Mesendoderm (in vitro differentiated cells): ENCODE results near the gene LAMA4.

ENCODE experiments used
- DNase-seq: peaks from one replicate; pipeline ENCODE4 v3.0.0; 2013
- H2AK5ac ChIP-seq: 2 replicates; pipeline ENCODE4 v1.6.1; 2013; ENCODE audit warnings: low read length, inconsistent platforms
- H2BK120ac ChIP-seq: 2 replicates; pipeline ENCODE4 v1.6.1; 2013; ENCODE audit warnings: low read depth, mild to moderate bottlenecking, low read length, moderate library complexity, mixed read lengths
- H2BK15ac ChIP-seq: replicated peaks from 2 replicates; pipeline ENCODE4 v1.6.1; 2013; ENCODE audit warnings: low read depth, mild to moderate bottlenecking, moderate library complexity
- H2BK5ac ChIP-seq: 2 replicates; pipeline ENCODE4 v1.6.1; 2013; ENCODE audit warnings: low read length, inconsistent platforms
- H3K18ac ChIP-seq: 2 replicates; pipeline ENCODE4 v1.6.1; 2013; ENCODE audit warnings: mild to moderate bottlenecking, low read length, mixed read lengths
- H3K23ac ChIP-seq: one replicate; pipeline ENCODE4 v1.6.1; 2013; ENCODE audit warnings: low read length
- H3K27ac ChIP-seq: 2 replicates; pipeline ENCODE4 v1.5.1; 2013; ENCODE audit warnings: low read depth, mild to moderate bottlenecking, inconsistent platforms, low read length, moderate library complexity
- H3K27me3 ChIP-seq: 2 replicates; pipeline ENCODE4 v1.6.1; 2013; ENCODE audit warnings: low read length, control low read depth, mild to moderate bottlenecking, inconsistent platforms; ENCODE audit not compliant: insufficient read depth, poor library complexity
- H3K36me3 ChIP-seq: 2 replicates; pipeline ENCODE4 v1.6.1; 2013; ENCODE audit warnings: low read length, inconsistent platforms; ENCODE audit not compliant: control insufficient read depth, insufficient read depth
- H3K4ac ChIP-seq: one replicate; pipeline ENCODE4 v1.6.1; 2013; ENCODE audit warnings: low read depth, mild to moderate bottlenecking, low read length, moderate library complexity
- H3K4me1 ChIP-seq: 2 replicates; pipeline ENCODE4 v1.6.1; 2013; ENCODE audit warnings: low read depth, low read length, inconsistent platforms; ENCODE audit not compliant: control insufficient read depth
- H3K4me2 ChIP-seq: 2 replicates; pipeline ENCODE4 v1.6.1; 2013; ENCODE audit warnings: low read length
- H3K4me3 ChIP-seq: 2 replicates; pipeline ENCODE4 v1.5.1; 2013; ENCODE audit warnings: mild to moderate bottlenecking, low read length
- H3K56ac ChIP-seq: one replicate; pipeline ENCODE4 v1.6.1; 2013; ENCODE audit warnings: low read length
- H3K79me1 ChIP-seq: 2 replicates; pipeline ENCODE4 v1.6.1; 2013; ENCODE audit warnings: low read length, inconsistent platforms
- H3K79me2 ChIP-seq: 2 replicates; pipeline ENCODE4 v1.6.1; 2013; ENCODE audit warnings: mild to moderate bottlenecking, low read length; ENCODE audit not compliant: control insufficient read depth, insufficient read depth
- H3K9ac ChIP-seq: 2 replicates; pipeline ENCODE4 v1.6.1; 2013; ENCODE audit warnings: low read length, inconsistent platforms
- H4K5ac ChIP-seq: one replicate; pipeline ENCODE4 v1.6.1; 2013; ENCODE audit warnings: low read length
- H4K8ac ChIP-seq: one replicate; pipeline ENCODE4 v1.6.1; 2013; ENCODE audit warnings: low read depth, mild to moderate bottlenecking, control low read depth, low read length, moderate library complexity
- WGBS: extraction: QIAGEN DNeasy Blood & Tissue Kit; methylation state at CpG from one replicate; pipeline ENCODE4 v1.1.7; 2013; ENCODE audit warnings: low lambda C conversion rate, missing lambda C conversion rate; ENCODE audit not compliant: insufficient coverage; ENCODE audit errors: extremely low coverage; 5-methylcytosine and 5-hydroxymethylcytosine counted together

LAMA4 gene

GRCh38 chr6:112259337-112259675 is 4.9 kb upstream of the LAMA4 start:
- H3K9ac ChIP-seq = no peak overlapping the region
- WGBS = no CpG with 5 or more reads among the region's 1 CpG
- H3K23ac ChIP-seq = no peak overlapping the region
- no peak overlapping the region for H3K4me2 ChIP-seq
- H3K36me3 ChIP-seq = no peaks in the 10 kb centered on the region
- H4K8ac ChIP-seq = no peak overlapping the region
- H4K5ac ChIP-seq = no peak overlapping the region
- H3K79me1 ChIP-seq = no peaks in the 10 kb centered on the region
- no peak overlapping the region for H3K27ac ChIP-seq
- H2BK15ac ChIP-seq = no peak overlapping the region
- no peak overlapping the region for H3K4ac ChIP-seq
- H3K18ac ChIP-seq = no peak overlapping the region
- no peak overlapping the region for H3K56ac ChIP-seq
- no peaks in the 10 kb centered on the region for H3K79me2 ChIP-seq
- H3K4me3 ChIP-seq = no peak overlapping the region
- peaks cover 5% of the 10 kb centered on the region for H3K4me1 ChIP-seq
- H2BK5ac ChIP-seq = no peak overlapping the region
- no peak overlapping the region for H2BK120ac ChIP-seq
- no peak overlapping the region for H2AK5ac ChIP-seq
- no peaks in the 10 kb centered on the region for H3K27me3 ChIP-seq
- no peak for DNase-seq

GRCh38 chr6:112258642-112259336 is 4.4 kb upstream of the LAMA4 start:
- Histone ChIP-seq H2AK5ac (no peak overlapping the region), H2BK5ac (no peak overlapping the region), H3K4me2 (no peak overlapping the region), H4K8ac (no peak overlapping the region), H2BK15ac (no peak overlapping the region), H2BK120ac (no peak overlapping the region), H3K36me3 (no peaks in the 10 kb centered on the region), H3K23ac (no peak overlapping the region), H3K79me2 (no peaks in the 10 kb centered on the region), H3K9ac (no peak overlapping the region), H3K4me3 (no peak overlapping the region), H4K5ac (no peak overlapping the region), H3K4me1 (peaks cover 5% of the 10 kb centered on the region), H3K27me3 (no peaks in the 10 kb centered on the region), H3K56ac (no peak overlapping the region), H3K18ac (no peak overlapping the region), H3K27ac (no peak overlapping the region), H3K4ac (no peak overlapping the region), H3K79me1 (no peaks in the 10 kb centered on the region)
- WGBS = no CpG with 5 or more reads among the region's 11 CpGs
- no peak for DNase-seq

- H3K4me3 ChIP-seq = no peak overlapping the region
- no peak overlapping the region for H2BK120ac ChIP-seq
- H3K79me2 ChIP-seq = no peaks in the 10 kb centered on the region
- no peak overlapping the region for H2BK5ac ChIP-seq
- no peak overlapping the region for H3K23ac ChIP-seq
- H3K4ac ChIP-seq = no peak overlapping the region
- peaks cover 8% of the 10 kb centered on the region for H3K4me1 ChIP-seq
- no peaks in the 10 kb centered on the region for H3K79me1 ChIP-seq
- no peak overlapping the region for H4K8ac ChIP-seq
- no peak overlapping the region for H2BK15ac ChIP-seq
- DNase-seq = peak; percentile 34
- no peaks in the 10 kb centered on the region for H3K36me3 ChIP-seq
- no peak overlapping the region for H2AK5ac ChIP-seq
- H3K27ac ChIP-seq = no peak overlapping the region
- WGBS = no CpG with 5 or more reads among the region's 7 CpGs
- H3K4me2 ChIP-seq = no peak overlapping the region
- peak overlapping the region; percentile 56 for H3K56ac ChIP-seq
- H4K5ac ChIP-seq = no peak overlapping the region
- no peak overlapping the region for H3K9ac ChIP-seq
- H3K27me3 ChIP-seq = peaks cover 2% of the 10 kb centered on the region
- no peak overlapping the region for H3K18ac ChIP-seq
Measured at GRCh38 chr6:112257178-112257855, 3.0 kb upstream of the LAMA4 start.

- Histone ChIP-seq H3K18ac (no peak overlapping the region), H3K36me3 (no peaks in the 10 kb centered on the region), H2BK15ac (no peak overlapping the region), H3K27ac (no peak overlapping the region), H2BK5ac (no peak overlapping the region), H3K9ac (no peak overlapping the region), H3K79me1 (no peaks in the 10 kb centered on the region), H3K4me1 (peaks cover 8% of the 10 kb centered on the region), H4K8ac (no peak overlapping the region), H3K23ac (no peak overlapping the region), H4K5ac (no peak overlapping the region), H3K4me3 (no peak overlapping the region), H3K4ac (no peak overlapping the region), H2AK5ac (no peak overlapping the region), H2BK120ac (no peak overlapping the region), H3K79me2 (no peaks in the 10 kb centered on the region), H3K27me3 (peaks cover 2% of the 10 kb centered on the region), H3K4me2 (peak overlapping the region; percentile 88), H3K56ac (peak overlapping the region; percentile 87)
- no peak for DNase-seq
- no CpG with 5 or more reads among the region's 3 CpGs for WGBS
Measured at GRCh38 chr6:112254921-112255320, 554 bp upstream of the LAMA4 start.

- no peak overlapping the region for H3K9ac ChIP-seq
Measured at GRCh38 chr6:112253498-112253840, 898 bp downstream of the LAMA4 start.

More at GRCh38 chr6:112253498-112253840, 898 bp downstream of the LAMA4 start:
- WGBS = no CpG with 5 or more reads among the region's 8 CpGs
- H3K4me1 ChIP-seq = peaks cover 8% of the 10 kb centered on the region
- no peak overlapping the region for H4K5ac ChIP-seq
- H3K27ac ChIP-seq = no peak overlapping the region
- H4K8ac ChIP-seq = no peak overlapping the region
- H3K56ac ChIP-seq = peak overlapping the region; percentile 45
- peaks cover 2% of the 10 kb centered on the region for H3K27me3 ChIP-seq
- H3K23ac ChIP-seq = no peak overlapping the region
- no peak overlapping the region for H3K4ac ChIP-seq
- no peak overlapping the region for H3K18ac ChIP-seq
- no peak overlapping the region for H2BK5ac ChIP-seq
- no peak overlapping the region for H2BK120ac ChIP-seq
- peak overlapping the region; percentile 63 for H3K4me3 ChIP-seq
- no peak overlapping the region for H2BK15ac ChIP-seq
- DNase-seq = peak; percentile 51
- H3K79me2 ChIP-seq = no peaks in the 10 kb centered on the region
- no peaks in the 10 kb centered on the region for H3K36me3 ChIP-seq
- H3K79me1 ChIP-seq = no peaks in the 10 kb centered on the region
- no peak overlapping the region for H2AK5ac ChIP-seq
- H3K4me2 ChIP-seq = peak overlapping the region; percentile 88
